HG03521 (cell line): Measurements from ENCODE around the gene IL17RC.
A peak's percentile ranks its signal among the peaks of the same experiment; 100 is the strongest.
"Not testable (repeated sequence)": the region's sequence is repeated elsewhere in the genome, so short reads cannot be mapped to it uniquely, and the experiment has no call there.

Source experiments
- ATAC-seq: cut with Tn5 transposase; IDR thresholded peaks from one replicate; pipeline ENCODE4 v1.9.1; 2021; ENCODE audit warnings: mild to moderate bottlenecking, moderate library complexity; ENCODE audit not compliant: unreplicated experiment

IL17RC gene

DNA sequence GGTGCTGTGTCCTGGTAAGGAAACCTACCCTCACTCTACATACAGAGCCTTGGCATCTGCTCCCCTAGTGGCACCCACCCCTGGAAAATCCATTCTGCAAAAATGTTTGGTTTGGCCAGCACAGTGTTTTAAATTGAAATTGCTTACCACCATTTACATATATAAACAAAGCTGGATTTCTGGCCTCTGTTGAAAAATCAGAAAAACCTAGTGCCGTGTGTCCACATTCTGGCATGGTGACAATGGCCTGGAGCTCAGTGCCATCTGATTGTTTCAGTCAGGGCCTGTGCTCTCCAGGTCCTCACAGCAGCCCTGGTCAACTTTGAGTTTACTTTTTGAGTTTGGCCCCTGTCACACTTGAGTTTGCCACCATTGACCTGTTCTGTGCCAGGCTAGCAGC, 2.9 kb upstream of the IL17RC start:
- ATAC-seq: no peak

DNA sequence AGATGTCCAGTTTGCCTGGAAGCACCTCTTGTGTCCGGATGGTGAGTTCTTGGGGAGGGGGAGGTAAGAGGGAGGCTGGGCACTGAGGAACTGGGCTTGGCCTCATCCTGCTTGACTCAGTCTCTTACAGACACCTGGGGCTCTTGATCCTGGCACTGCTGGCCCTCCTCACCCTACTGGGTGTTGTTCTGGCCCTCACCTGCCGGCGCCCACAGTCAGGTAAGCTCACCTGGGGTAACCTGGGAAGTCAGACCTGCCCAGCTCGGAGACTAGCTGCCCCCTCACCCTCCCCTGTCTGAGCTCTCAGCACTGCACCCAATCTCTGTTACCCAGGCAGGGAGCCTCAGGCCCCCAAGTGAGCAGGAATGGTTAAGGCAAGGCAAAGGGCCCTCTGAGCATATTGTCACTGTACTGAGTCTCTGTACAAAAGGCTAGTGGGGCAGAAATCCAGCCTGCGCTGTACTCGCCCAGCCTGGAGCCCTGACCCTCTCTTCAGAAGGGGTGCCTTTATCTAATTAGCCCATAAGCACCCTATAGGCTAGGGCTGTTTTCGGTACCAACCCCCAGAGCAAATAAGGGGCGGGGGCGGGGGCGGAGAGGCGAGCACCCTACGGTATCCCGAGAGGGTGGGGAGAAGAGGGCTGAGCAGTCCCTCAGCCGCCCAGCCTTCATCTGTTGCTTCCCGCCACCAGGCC, 2.2 kb upstream of the IL17RC start:
- ATAC-seq: no peak

DNA sequence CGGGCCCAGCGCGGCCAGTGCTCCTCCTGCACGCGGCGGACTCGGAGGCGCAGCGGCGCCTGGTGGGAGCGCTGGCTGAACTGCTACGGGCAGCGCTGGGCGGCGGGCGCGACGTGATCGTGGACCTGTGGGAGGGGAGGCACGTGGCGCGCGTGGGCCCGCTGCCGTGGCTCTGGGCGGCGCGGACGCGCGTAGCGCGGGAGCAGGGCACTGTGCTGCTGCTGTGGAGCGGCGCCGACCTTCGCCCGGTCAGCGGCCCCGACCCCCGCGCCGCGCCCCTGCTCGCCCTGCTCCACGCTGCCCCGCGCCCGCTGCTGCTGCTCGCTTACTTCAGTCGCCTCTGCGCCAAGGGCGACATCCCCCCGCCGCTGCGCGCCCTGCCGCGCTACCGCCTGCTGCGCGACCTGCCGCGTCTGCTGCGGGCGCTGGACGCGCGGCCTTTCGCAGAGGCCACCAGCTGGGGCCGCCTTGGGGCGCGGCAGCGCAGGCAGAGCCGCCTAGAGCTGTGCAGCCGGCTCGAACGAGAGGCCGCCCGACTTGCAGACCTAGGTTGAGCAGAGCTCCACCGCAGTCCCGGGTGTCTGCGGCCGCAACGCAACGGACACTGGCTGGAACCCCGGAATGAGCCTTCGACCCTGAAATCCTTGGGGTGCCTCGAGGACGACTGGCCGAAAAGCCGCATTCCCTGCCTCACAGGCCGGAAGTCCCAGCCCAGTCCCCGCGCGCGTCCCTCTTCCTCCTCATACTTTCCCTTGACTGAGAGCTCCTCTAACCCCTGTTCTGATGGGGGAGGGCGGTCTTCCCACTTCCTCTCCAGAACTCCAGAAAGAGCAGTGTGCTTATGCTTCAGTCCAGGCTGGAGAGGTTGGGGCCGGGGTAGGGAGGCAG, 1.4 kb upstream of the IL17RC start:
- no peak for ATAC-seq

DNA sequence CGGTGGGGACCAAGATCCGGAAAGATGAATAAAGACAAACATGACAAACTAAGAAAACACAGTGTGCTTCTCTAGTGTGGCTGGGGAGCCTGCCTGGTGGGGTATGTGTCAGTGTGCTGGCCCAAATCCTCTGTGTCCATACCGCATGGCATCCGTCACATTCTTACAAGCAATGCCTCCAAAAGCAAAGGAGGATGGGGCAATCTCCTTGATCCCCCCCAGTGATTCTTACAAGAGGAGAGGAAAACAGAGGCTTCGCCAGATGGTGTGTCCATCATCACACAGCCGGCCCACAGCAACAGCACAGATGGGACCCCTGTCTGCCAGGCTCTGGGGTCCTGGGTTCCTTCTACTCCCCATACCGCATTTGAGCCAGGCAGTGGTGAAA, 558 bp upstream of the IL17RC start:
- ATAC-seq: no peak

DNA sequence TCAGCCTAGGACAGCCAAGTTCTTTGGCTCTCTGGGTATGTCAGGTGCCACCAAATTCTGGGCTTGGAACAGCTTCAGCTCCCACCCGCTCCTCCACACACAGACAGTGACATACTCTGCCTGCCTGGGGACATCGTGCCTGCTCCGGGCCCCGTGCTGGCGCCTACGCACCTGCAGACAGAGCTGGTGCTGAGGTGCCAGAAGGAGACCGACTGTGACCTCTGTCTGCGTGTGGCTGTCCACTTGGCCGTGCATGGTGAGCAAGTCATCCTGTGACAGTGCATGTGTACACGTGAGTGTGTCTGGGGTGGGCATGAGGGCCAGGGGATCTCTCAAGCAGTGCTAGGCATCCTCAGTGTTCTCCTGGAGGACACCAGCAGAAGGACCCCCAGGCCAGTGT, 922 bp downstream of the IL17RC start:
- no peak for ATAC-seq

DNA sequence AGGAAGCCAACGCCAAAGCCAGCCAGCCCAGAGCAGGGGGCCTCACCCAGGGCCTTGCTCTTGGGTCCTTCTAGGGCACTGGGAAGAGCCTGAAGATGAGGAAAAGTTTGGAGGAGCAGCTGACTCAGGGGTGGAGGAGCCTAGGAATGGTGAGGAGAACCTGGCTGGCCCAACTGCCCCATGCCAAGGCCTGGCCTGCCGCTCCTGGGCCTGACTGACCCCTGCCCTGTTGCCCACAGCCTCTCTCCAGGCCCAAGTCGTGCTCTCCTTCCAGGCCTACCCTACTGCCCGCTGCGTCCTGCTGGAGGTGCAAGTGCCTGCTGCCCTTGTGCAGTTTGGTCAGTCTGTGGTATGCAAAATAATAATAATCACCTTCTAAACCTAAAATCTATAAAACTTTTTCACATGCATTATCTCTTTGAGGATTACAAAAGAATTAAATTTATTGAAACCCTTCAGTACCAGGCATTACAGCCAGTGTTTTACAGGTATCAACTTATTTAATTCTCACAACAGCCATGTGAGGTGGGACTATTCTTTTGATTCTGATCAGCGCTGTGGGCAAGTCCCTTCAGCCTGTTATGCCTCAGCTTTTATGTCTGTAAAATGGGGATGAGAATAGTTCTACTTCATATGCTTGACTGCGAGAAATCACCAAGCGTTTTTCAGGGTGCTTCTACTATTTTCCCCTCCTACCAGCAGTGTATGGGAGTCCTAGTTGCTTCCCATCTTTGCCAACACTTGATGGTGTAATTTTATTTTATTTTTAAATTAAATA, 1.6 kb downstream of the IL17RC start:
- no peak for ATAC-seq

DNA sequence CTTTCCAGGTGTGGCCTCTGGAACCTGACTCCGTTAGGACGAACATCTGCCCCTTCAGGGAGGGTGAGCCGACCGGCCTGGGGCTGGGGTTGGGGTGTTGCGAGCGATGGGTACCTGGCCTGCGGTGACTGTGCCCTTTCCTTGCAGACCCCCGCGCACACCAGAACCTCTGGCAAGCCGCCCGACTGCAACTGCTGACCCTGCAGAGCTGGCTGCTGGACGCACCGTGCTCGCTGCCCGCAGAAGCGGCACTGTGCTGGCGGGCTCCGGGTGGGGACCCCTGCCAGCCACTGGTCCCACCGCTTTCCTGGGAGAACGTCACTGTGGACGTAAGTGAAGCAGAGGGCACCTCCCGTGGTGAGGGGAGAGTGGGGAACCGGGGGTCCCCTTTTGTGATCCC, 11.3 kb downstream of the IL17RC start:
- ATAC-seq: no peak

DNA sequence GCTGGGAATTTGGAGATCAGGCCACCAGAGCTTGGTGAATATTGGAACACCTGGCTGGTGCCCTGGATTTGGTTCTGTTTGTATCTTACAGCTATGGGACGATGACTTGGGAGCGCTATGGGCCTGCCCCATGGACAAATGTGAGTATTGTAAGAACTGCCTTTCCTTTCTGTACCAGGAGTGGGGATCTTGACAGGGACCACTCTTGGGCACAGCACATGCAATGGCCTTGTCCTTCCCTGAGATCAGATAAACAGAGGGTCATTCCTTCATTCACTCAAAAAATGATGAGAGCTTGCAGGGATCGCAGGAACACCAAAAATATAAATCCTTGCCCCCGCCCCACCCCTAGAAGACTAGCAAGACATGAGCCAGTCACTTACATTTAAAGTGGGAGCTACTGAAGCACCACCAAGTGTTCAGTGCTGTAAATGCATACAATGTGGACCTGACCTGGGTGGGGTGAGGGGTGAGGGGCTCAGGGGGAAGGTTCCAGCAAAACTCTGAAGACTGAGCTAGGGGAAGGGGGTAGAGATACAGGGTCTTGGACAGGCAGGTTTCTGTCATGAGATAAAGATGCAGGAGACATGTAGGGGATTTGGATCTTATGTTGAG, 14.0 kb downstream of the IL17RC start:
- ATAC-seq: no peak

DNA sequence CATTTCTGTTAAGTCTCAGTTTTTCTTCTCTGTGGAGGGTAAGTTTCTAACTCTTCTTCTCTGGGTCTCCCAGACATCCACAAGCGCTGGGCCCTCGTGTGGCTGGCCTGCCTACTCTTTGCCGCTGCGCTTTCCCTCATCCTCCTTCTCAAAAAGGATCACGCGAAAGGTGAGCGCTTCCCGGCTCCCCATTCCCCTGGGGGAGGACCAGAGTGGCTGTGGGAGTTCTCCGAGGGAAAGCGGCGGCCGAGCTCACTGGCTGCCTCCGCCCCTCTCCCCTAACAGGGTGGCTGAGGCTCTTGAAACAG, 15.6 kb downstream of the IL17RC start:
- ATAC-seq: no peak

DNA sequence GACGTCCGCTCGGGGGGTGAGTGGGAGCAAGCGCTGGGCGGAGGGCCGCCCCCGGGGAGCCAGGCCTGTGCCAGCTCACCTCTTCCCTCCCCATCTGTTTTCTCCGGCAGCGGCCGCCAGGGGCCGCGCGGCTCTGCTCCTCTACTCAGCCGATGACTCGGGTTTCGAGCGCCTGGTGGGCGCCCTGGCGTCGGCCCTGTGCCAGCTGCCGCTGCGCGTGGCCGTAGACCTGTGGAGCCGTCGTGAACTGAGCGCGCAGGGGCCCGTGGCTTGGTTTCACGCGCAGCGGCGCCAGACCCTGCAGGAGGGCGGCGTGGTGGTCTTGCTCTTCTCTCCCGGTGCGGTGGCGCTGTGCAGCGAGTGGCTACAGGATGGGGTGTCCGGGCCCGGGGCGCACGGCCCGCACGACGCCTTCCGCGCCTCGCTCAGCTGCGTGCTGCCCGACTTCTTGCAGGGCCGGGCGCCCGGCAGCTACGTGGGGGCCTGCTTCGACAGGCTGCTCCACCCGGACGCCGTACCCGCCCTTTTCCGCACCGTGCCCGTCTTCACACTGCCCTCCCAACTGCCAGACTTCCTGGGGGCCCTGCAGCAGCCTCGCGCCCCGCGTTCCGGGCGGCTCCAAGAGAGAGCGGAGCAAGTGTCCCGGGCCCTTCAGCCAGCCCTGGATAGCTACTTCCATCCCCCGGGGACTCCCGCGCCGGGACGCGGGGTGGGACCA, 16.1 kb downstream of the IL17RC start:
- peak; percentile 58 for ATAC-seq

DNA sequence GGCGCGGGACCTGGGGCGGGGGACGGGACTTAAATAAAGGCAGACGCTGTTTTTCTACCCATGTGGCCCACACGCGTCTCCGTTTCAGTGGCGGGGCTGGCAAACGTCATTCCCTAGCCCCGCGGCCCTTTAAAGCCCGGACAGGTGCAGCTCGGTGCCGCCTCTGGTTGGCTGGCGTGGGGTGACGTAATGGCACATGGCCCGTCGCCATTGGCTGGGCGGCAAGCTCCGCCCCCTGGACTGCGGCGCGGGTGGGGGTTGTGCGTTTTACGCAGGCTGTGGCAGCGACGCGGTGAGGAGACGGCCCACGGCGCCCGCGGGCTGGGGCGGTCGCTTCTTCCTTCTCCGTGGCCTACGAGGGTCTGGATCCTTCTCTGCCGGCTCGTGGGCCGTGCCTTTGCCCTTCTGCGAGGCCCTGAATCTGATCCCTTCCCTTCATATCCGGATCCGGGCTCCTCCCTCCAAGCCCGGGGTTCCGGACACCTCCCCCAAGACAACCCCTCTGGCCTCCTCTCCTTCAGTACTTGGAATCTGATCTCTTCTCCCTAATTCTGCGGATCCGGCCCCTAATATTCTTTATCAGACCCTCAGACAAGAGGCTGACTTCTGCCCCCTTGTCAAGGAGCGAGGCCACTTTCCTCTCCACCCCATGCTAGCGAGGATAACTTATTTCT, 16.8 kb downstream of the IL17RC start, which contains the start of gene CRELD1:
TSS of gene CRELD1 (plus strand) at position 274 of the 674 bp plus-strand sequence. CDS start 605 bp downstream, outside the sequence.
- peak; percentile 86 for ATAC-seq

DNA sequence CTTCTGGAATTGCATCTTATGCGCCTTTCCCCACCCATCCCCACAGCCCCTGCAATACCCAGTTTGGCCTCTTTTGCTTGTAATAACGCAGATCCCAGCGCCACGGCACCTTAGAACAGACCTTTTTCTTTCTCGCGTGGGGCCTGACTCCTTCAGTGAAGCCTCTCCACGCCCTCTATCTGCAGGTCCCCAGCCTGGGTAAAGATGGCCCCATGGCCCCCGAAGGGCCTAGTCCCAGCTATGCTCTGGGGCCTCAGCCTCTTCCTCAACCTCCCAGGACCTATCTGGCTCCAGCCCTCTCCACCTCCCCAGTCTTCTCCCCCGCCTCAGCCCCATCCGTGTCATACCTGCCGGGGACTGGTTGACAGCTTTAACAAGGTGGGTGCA, 17.3 kb downstream of the IL17RC start:
- no peak for ATAC-seq

DNA sequence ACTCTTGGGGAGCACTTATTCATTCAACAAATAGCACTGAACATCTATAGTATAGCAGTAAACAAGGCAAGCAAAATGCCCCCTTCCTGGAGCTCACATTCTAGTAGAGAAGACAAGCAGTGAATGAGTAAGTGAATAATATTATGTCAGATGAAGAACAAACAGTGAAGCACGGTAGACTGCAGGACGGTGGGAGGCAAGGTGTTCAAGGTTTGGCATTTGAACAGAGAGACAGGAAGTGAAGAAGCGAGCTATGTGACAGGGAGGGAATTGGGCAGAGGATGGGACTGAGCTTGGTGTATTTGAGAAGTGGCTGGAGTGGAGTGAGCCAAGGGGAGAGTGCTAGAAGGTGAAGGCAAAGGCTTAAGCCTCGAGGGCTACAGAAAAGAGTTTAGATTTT, 18.1 kb downstream of the IL17RC start:
- ATAC-seq: no peak

DNA sequence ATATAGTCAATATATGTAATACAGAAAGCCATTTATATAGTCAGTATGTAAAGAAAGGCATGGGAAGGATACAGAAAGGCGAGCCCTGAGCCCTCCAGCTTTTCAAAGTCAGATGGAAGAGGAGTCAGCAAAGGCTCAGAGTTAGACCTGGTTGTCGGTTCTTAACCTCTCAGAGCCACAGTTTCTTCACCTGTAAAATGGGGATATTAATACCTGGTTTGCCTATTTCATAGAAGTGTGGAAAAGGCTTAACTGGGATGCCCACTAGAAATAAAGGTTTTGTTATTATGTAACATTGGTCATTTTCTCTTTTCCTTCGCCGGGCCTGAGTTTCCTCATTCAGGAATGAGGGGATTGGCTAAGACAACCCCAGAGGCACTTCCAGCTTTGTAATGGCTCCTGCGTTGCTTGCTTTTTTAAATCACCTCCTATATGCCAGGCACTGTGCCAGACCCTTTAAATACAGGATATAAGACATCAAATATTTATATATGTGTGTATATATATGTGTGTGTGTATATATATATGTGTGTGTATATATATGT, 19.1 kb downstream of the IL17RC start:
- ATAC-seq: no peak

DNA sequence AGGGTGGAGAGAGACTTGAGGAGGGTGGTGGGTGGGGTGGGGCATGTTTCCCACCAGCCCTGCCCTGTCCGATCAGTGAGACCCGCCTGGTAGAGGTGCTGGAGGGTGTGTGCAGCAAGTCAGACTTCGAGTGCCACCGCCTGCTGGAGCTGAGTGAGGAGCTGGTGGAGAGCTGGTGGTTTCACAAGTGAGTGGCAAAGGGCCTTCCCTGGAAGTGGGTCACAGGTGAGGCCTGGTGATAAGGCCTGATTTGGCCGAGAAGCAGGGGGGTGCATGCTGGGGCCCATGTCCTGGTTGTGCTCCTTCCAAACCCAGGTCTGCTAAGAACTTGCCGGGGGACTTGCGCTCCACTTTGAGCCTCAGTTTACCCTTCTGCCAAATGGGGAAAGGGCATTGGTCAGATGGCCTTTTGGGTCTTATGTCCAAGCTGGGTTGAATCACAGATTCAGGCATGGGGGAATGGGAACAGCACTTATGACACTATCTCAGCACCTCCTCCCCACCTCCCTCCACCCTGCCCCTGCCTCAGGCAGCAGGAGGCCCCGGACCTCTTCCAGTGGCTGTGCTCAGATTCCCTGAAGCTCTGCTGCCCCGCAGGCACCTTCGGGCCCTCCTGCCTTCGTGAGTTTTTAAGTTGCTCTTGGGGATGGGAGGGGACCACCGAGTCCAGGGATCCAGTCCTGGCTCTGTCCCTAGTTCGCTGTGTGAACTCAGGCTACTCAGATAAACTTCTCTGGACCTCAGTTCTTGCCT, 20.8 kb downstream of the IL17RC start:
- ATAC-seq: no peak

DNA sequence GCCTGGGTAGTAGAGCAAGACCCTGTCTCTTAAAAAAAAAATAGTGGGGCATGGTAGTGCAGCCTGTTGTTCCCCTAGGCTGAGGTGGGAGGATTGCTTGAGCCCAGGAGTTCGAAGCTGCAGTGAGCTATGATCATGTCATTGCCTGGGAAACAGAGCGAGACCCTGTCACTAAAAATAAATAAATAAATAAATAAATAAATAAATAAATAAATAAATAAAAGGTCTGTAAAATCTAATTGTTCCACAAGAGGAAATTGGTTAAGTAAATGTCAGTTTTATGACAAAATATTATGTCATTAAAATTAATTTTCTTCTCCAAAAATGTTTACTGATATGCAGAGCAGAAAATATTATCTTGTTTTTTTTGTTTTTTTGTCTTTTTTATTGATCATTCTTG, 22.1 kb downstream of the IL17RC start:
- ATAC-seq: no peak

DNA sequence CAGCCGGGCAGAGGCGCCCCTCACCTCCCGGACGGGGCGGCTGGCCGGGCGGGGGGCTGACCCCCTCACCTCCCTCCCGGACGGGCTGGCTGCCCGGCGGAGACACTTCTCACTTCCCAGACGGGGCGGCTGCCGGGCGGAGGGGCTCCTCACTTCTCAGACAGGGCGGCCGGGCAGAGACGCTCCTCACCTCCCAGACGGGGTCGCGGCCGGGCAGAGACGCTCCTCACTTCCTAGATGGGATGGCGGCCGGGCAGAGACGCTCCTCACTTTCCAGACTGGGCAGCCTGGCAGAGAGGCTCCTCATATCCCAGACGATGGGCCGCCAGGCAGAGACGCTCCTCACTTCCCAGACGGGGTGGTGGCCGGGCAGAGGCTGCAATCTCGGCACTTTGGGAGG, 23.0 kb downstream of the IL17RC start:
- not testable (repeated sequence) for ATAC-seq

DNA sequence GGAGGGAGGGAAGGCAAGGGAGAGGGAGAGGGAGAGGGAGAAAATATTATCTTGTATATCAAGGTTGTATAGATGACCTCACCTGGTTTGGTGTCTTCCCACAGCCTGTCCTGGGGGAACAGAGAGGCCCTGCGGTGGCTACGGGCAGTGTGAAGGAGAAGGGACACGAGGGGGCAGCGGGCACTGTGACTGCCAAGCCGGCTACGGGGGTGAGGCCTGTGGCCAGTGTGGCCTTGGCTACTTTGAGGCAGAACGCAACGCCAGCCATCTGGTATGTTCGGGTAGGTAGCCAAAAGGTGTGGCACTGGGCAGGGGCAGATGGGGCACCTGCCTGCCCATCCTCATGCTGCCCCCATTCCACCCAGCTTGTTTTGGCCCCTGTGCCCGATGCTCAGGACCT, 23.8 kb downstream of the IL17RC start:
- no peak for ATAC-seq

DNA sequence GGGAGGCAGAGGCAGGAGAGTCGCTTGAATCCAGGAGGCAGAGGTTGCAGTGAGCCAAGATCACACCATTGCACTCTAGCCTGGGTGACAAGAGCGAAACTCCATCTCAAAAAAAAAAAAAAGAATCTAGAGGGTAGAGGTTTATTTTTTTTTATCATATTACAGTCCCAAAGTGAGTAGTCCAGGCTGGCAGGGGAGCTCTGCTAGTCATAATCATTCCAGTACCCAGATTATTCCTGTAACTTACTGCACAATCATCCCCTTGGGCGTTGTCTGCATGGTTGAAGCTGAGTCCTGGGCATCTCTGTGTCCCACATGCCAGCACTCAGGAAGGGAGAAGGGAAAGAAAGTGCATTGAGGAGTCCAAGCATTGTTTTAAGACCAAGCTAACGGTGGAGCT, 25.3 kb downstream of the IL17RC start:
- no peak for ATAC-seq
